Gastroesophageal sphincter (tissue), 4 donors: ENCODE measurements around the gene KIRREL3. TPM values are rescaled to one million over a fixed set of nuclear protein-coding genes. Genes with fewer than 3 reads are reported as not detected.

Experiments used
- ATAC-seq: fragments of 150-250 bp; one replicate; pipeline ENCODE4 v1.9.1; 2016; ENCODE audit warnings: mild to moderate bottlenecking, moderate library complexity
- H3K27ac ChIP-seq, 4 donors: fragments of 200-600 bp; sonication (generic) in 3 of 4; 1 replicate in 3 of 4; 2 replicates in 1 of 4; pipeline ENCODE4 v1.5.1; 2016 to 2019
- H3K27me3 ChIP-seq: fragments of 200-600 bp; sonication (generic); one replicate; pipeline ENCODE4 v1.5.1; 2019
- H3K36me3 ChIP-seq, 2 donors: fragments of 200-600 bp; sonication (generic); one replicate each; pipeline ENCODE4 v1.5.1; 2019; ENCODE audit warnings: control low read depth in 1 of 2
- H3K4me1 ChIP-seq, 3 donors: fragments of 200-600 bp; sonication (generic); 1 replicate in 2 of 3; 2 replicates in 1 of 3; pipeline ENCODE4 v1.5.1; 2016 to 2019; ENCODE audit warnings: control low read depth in 2 of 3
- H3K4me3 ChIP-seq, 2 donors: fragments of 200-600 bp; sonication (generic); one replicate each; pipeline ENCODE4 v1.5.1; 2019; ENCODE audit warnings: mild to moderate bottlenecking in 1 of 2, moderate library complexity in 1 of 2
- H3K9me3 ChIP-seq, 3 donors: fragments of 200-600 bp; sonication (generic); one replicate each; pipeline ENCODE4 v1.5.1; 2017 to 2019; ENCODE audit warnings: control low read depth in 2 of 3
- EP300 ChIP-seq: sonication (generic); formaldehyde crosslinking; IDR thresholded peaks from one replicate; pipeline ENCODE4 v1.6.1; 2017; ENCODE audit warnings: antibody characterized with exemption, mild to moderate bottlenecking
- POLR2A ChIP-seq, 2 donors: fragments of 450-650 bp; IDR thresholded peaks; one replicate each; pipeline ENCODE4 v1.6.1; 2017; ENCODE audit warnings: antibody characterized with exemption in 2 of 2, mild to moderate bottlenecking in 2 of 2, moderate library complexity in 1 of 2
- POLR2AphosphoS5 ChIP-seq: sonication (generic); formaldehyde crosslinking; IDR thresholded peaks from one replicate; pipeline ENCODE4 v1.6.1; 2017; ENCODE audit warnings: antibody characterized with exemption
- WGBS, 2 donors: methylation state at CpG; one replicate each; pipeline ENCODE4 v1.1.5; 2018; ENCODE audit warnings: low coverage in 1 of 2; 5-methylcytosine and 5-hydroxymethylcytosine counted together
- total RNA-seq, 4 donors: library from RNA; depleted of rRNA; stranded (reverse); fragments of >200 nt; gene quantifications; one replicate each; pipeline ENCODE4 v1.1.0, GENCODE V29; 2016
- TF ChIP-seq, protein P1 (sequence below), 4 experiments: fragments of 200-600 bp in 2 of 4; fragments of 450-650 bp in 2 of 4; sonication (generic) in 1 of 4; IDR thresholded peaks; one replicate each; pipeline ENCODE4 v1.5.1; 2017 to 2019; ENCODE audit warnings: antibody characterized with exemption in 4 of 4, mild to moderate bottlenecking in 2 of 4, moderate library complexity in 2 of 4

Gene KIRREL3
- total RNA-seq, 4 donors from 2014 or later = 0.54 to 3.9 (median 1.4) TPM

DNA sequence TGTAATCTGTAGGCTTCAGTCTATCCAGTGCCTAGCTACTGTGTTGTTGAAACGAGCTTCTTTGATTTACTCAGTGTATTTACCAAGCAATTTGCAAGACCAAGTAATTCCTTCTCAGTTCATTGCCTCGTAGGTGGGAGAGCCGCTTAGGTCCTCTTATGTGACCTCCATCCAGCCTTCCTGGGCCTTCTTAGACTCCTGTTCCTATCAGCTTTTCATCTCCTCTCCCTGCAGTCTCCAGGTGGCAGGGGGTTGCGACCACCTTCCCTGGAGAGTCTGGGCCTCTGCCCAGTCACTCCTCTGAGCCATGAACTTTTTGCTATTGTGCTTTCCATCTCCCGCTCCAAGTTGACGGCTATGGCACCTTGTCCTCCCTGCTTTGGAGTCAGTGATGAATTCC is 251.8 kb downstream of the KIRREL3 start:
- peaks cover 0 to 7% (median 0%) of the 10 kb centered on the region in 3 donors for H3K9me3 ChIP-seq
- ATAC-seq = no peak
- H3K4me1 ChIP-seq = no peaks in the 10 kb centered on the region
- no peak overlapping the region for H3K4me3 ChIP-seq
- no peak overlapping the region for H3K27ac ChIP-seq
- no peaks in the 10 kb centered on the region for H3K36me3 ChIP-seq
- TF ChIP-seq POLR2A (IDR thresholded peaks at IDR 0.05) = no peak
- TF ChIP-seq POLR2AphosphoS5 = no peak
- TF ChIP-seq EP300 = no peak
- TF ChIP-seq, protein P1, sequence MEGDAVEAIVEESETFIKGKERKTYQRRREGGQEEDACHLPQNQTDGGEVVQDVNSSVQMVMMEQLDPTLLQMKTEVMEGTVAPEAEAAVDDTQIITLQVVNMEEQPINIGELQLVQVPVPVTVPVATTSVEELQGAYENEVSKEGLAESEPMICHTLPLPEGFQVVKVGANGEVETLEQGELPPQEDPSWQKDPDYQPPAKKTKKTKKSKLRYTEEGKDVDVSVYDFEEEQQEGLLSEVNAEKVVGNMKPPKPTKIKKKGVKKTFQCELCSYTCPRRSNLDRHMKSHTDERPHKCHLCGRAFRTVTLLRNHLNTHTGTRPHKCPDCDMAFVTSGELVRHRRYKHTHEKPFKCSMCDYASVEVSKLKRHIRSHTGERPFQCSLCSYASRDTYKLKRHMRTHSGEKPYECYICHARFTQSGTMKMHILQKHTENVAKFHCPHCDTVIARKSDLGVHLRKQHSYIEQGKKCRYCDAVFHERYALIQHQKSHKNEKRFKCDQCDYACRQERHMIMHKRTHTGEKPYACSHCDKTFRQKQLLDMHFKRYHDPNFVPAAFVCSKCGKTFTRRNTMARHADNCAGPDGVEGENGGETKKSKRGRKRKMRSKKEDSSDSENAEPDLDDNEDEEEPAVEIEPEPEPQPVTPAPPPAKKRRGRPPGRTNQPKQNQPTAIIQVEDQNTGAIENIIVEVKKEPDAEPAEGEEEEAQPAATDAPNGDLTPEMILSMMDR (IDR thresholded peaks at IDR 0.05) = no peak
- 80% methylated on average over 1 to 6 of the region's 6 CpGs for WGBS, 2 donors
- H3K27me3 ChIP-seq = peaks cover 25% of the 10 kb centered on the region

DNA sequence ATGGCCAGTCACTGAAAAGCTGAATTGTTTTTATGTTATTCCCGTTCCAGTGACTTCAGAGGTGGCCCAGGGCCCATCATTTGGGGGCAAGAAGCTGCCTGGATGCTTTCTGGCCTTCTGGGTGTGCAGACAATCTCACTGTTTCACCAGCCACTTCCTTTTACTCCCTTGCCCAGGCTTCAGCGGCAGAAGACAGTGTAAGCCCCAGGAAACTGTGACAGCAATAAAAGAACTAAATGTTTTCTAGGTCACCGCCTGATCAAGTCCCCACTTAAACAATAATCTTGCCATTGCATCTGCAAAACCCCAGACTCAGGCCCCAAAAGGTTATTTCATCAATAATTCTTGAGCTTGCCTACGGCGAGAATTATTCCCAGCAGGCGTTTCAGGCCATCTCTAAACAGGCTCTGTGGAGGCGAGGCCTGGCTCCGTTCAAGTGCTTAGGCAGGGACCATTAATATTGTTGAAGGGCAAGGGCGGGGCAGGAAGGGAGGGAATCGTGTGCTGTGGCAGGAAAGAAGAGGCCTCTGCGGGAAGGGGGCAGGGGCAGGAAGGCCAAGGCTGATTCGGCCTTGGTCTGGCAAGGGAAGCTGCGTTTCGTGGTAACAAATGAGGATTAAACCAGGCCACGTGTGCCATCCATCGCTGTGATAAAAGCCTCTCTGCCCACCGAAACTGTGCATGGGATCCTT is 252.3 kb downstream of the KIRREL3 start:
- no peak overlapping the region for H3K4me3 ChIP-seq
- 62 to 64% methylated on average over 7 to 15 of the region's 17 CpGs for WGBS, 2 donors
- no peaks in the 10 kb centered on the region for H3K4me1 ChIP-seq
- no peak overlapping the region for H3K27ac ChIP-seq
- ATAC-seq = no peak
- H3K9me3 ChIP-seq = peaks cover 0 to 7% (median 0%) of the 10 kb centered on the region in 3 donors
- TF ChIP-seq POLR2A (IDR thresholded peaks at IDR 0.05) (no peak), EP300 (no peak), POLR2AphosphoS5 (no peak)
- TF ChIP-seq, protein P1 (IDR thresholded peaks at IDR 0.05) = no peak
- H3K27me3 ChIP-seq = peaks cover 23% of the 10 kb centered on the region
- H3K36me3 ChIP-seq = no peaks in the 10 kb centered on the region

DNA sequence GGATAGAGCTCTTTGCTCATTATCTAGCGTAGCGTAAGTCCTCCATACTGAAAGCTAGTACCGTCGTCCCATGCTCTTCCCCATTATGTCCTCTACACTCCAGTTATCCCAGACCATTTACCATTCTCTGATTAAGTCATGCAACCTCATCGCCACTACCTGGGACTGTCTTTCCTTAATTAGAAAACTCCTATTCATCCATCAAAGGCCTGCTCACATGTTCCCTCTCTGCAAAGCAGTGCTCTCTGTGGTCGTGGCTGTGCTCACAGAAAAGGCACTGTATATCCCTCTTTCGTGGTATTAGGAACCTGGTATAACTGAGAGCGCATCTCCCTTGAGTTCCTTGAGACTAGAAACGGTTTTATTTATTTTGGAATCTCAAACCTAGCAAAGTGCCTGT is 253.3 kb downstream of the KIRREL3 start:
- peaks cover 20% of the 10 kb centered on the region for H3K27me3 ChIP-seq
- no peaks in the 10 kb centered on the region for H3K36me3 ChIP-seq
- 79 to 92% methylated on average over 3 to 8 of the region's 9 CpGs for WGBS, 2 donors
- no peak overlapping the region for H3K27ac ChIP-seq
- no peaks in the 10 kb centered on the region for H3K4me1 ChIP-seq
- no peak overlapping the region for H3K4me3 ChIP-seq
- no peak for ATAC-seq
- TF ChIP-seq, protein P1 (IDR thresholded peaks at IDR 0.05) = no peak
- TF ChIP-seq POLR2A (IDR thresholded peaks at IDR 0.05) (no peak), POLR2AphosphoS5 (no peak), EP300 (no peak)
- H3K9me3 ChIP-seq = peaks cover 0 to 7% (median 0%) of the 10 kb centered on the region in 3 donors

DNA sequence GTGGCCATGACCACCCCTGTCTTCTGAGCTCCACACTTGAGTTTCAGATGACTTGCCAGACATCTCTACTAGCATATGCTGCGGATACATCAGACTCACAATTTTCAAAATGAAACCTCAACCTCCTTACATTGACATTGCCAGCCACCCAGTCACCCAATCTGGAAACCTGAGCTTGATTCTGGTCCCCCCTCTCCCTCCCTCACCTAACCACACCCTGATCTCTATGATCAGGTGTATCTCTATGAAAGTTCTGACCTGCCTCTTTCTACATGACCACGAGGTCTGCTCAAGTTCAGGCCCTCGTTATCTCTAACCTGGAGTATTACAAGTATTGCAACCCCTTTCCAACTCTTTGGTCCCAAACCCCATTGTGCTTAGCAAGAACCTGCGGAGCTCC is 254.1 kb downstream of the KIRREL3 start:
- Histone ChIP-seq H3K9me3 (no peaks in the 10 kb centered on the region), H3K4me1 (no peaks in the 10 kb centered on the region), H3K36me3 (no peaks in the 10 kb centered on the region), H3K27me3 (peaks cover 20% of the 10 kb centered on the region), H3K4me3 (no peak overlapping the region), H3K27ac (no peak overlapping the region)
- TF ChIP-seq EP300 = no peak
- TF ChIP-seq, protein P1 (IDR thresholded peaks at IDR 0.05) = no peak
- no peak for TF ChIP-seq POLR2AphosphoS5
- TF ChIP-seq POLR2A (IDR thresholded peaks at IDR 0.05) = no peak
- ATAC-seq = no peak
- 88 to 100% methylated on average over 4 of the region's 4 CpGs for WGBS, 2 donors

DNA sequence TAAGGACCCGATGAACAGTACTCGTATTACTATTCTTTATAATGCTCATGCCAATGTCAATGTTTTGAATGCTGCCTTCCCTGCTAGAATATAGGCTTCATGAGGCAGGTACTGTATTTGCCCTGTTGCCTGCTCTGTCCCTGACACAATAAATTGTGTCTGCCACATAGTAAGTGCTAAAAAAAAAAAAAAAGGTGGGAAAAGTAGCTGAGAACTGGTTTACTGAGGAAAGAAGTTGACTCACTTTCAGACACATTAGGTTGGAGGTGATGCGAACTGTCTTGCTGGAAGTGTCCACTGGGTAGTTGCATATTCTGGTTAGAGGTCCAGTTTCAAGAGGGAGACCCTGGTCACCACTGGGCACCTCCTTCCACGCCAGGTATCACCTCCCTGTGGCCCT is 255.9 kb downstream of the KIRREL3 start:
- H3K4me3 ChIP-seq = no peak overlapping the region
- no peaks in the 10 kb centered on the region for H3K36me3 ChIP-seq
- no peak overlapping the region for H3K27ac ChIP-seq
- H3K9me3 ChIP-seq = no peaks in the 10 kb centered on the region
- H3K4me1 ChIP-seq = no peaks in the 10 kb centered on the region
- no peak for TF ChIP-seq POLR2AphosphoS5
- no peak for TF ChIP-seq POLR2A (IDR thresholded peaks at IDR 0.05)
- no peak for TF ChIP-seq EP300
- TF ChIP-seq, protein P1 (IDR thresholded peaks at IDR 0.05) = no peak
- no peak for ATAC-seq
- 70 to 80% methylated on average over 3 to 4 of the region's 4 CpGs for WGBS, 2 donors
- peaks cover 20% of the 10 kb centered on the region for H3K27me3 ChIP-seq
